GM12891 (cell line): Measurements from ENCODE around the gene FOXF1.

Source experiments
- POLR2A ChIP-seq: IDR thresholded peaks from 2 replicates; pipeline ENCODE4 v1.6.1; 2011; ENCODE audit warnings: low read depth, low read length, control low read depth
- POLR2AphosphoS5 ChIP-seq: IDR thresholded peaks from 2 replicates; pipeline ENCODE4 v1.6.1; 2011; ENCODE audit warnings: low read depth, low read length, control low read depth
- SPI1 ChIP-seq: IDR thresholded peaks from 2 replicates; pipeline ENCODE4 v1.6.1; 2011; ENCODE audit warnings: low read depth, low read length, control low read depth
- TAF1 ChIP-seq: IDR thresholded peaks from 2 replicates; pipeline ENCODE4 v1.6.1; 2011; ENCODE audit warnings: low read depth, low read length, control low read depth

DNA sequence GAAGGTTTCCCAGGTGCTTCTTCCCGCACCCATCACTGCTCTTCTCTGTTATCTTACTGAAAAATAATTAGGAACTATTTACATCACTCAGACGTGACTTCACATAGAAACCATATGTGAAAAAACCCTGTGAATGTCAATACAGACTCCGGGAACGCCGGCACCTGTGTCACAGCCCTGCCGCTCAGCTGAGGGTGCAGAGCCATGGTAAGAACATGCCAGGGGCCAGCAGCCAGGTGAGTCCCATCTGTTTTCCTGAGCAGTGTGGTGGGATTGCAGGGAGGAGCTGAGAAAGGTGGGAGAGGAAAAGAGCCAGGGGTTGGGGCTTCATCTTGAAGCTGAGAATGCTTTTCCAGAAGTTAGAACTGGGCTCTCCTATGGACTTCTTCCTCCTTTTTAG, 13.7 kb downstream of the FOXF1 start:
- TF ChIP-seq POLR2A (no peak), SPI1 (no peak), POLR2AphosphoS5 (no peak), TAF1 (no peak)
